GM19467 (cell line): Measurements from ENCODE around the gene PQBP1.
A peak's percentile ranks its signal among the peaks of the same experiment; 100 is the strongest.

Experiments used
- ATAC-seq: cut with Tn5 transposase; IDR thresholded peaks from one replicate; pipeline ENCODE4 v1.9.1; 2021; ENCODE audit warnings: mild to moderate bottlenecking, moderate library complexity; ENCODE audit not compliant: unreplicated experiment

Gene PQBP1

DNA sequence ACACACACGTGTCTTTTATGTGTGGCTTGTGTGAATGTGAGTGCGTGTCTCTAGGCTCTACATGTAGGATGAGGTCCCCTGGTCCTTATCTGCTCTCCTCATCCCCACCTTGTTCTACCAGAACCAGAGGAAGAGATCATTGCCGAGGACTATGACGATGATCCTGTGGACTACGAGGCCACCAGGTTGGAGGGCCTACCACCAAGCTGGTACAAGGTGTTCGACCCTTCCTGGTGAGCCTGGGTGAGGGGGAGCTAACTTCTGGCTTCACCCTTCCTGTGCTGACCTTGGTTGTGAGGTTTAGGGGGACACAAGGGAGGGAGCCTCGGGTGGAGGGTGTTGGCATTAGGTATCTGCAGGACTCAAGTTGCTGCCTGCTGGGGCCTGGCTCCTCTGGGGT lies 3.3 kb downstream of the PQBP1 start:
- no peak for ATAC-seq

GRCh38 chrX:48902135-48902534 lies 4.4 kb downstream of the PQBP1 start:
- no peak for ATAC-seq

DNA sequence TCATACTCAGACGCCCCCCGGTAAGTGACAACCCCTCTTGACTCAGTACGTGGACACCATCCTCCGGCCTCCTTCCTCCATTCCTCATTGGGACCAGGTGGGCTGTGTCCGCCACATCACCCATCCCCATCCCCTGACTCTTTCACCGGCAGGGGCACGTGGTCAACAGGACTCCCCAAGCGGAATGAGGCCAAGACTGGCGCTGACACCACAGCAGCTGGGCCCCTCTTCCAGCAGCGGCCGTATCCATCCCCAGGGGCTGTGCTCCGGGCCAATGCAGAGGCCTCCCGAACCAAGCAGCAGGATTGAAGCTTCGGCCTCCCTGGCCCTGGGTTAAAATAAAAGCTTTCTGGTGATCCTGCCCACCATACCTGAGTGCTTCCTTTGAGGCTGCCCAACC lies 5.0 kb downstream of the PQBP1 start:
- ATAC-seq = no peak

- no peak for ATAC-seq
These were observed 5.6 kb downstream of the PQBP1 start for GRCh38 chrX:48903290-48903689.

- ATAC-seq = no peak
These were observed 6.5 kb downstream of the PQBP1 start for GRCh38 chrX:48904180-48904579.

GRCh38 chrX:48904626-48905025 lies 6.9 kb downstream of the PQBP1 start:
- no peak for ATAC-seq

GRCh38 chrX:48905090-48905790 lies 7.5 kb downstream of the PQBP1 start:
- no peak for ATAC-seq

- no peak for ATAC-seq
These were observed 10.9 kb downstream of the PQBP1 start for GRCh38 chrX:48908600-48908999.

DNA sequence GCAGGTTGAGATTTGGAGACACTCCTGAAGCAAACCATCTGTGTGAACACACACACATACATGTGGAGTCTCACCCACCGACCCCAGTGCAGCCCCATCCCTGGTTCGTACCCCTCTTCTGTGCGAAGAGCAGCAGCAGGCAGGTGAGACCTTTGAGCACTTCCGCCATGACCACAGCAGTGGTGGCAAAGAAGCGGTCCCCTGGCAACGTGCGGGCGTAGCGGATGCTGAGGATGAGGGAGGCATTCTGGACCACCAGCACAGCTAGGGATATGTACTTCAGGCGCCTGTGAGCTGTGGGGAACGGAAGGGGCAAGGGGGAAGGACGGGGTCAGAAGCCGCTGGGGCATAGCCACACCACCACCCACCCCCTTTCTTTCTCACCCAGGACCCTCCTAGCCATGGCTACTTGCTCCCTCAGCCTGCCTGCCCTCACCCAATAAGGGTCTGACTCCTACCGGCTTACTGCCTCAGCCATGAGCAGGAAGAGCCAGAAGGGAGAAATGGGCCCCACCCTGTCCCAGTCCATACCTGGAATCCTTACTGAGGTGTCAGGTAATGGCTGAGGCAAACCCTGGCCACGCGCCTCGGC lies 12.1 kb downstream of the PQBP1 start:
- no peak for ATAC-seq

GRCh38 chrX:48910926-48911411 lies 13.2 kb downstream of the PQBP1 start:
- ATAC-seq = peak; percentile 15

DNA sequence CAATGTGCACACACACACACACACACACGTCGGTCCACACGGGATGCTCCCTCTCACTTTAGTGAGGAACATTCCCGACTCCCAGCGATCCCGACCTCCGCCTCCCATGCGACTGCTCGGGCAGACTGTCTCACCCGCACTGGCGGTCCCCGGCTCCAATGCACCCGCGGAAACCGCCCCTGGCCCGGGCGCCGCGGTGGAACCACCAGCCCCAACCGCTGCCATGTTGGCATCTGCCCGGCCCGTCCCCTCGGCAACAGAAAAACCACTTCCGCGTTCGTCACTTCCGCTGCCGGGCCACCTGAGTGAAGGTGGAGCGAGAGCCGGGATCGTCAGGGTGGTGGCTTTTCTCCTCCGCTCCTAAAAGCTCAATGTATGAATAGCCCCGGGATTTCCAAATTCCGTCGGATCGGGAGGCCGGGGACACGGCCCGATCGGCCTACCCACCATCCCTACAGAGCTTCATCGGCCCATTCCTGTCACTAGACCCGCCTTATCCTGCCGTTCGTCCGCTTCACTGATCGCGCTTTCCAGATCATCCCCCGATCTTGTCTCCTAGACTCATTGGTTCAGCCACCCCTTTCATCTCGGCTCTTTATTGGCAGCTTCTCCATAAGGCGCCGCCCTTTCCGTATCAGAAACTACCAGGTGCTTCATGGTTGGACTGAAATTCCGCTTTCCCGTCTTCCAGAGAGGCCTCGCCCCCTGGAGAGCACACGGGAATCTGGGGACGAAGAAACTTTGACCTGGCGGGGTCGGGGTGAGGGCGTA lies 13.9 kb downstream of the PQBP1 start, which contains the start of gene SLC35A2:
TSS of gene SLC35A2 (minus strand) at position 235 of the 771 bp plus-strand sequence. CDS start at position 225, 10 bp downstream.
- ATAC-seq = peak; percentile 45

GRCh38 chrX:48913605-48914366 lies 16.1 kb downstream of the PQBP1 start:
- ATAC-seq = no peak

DNA sequence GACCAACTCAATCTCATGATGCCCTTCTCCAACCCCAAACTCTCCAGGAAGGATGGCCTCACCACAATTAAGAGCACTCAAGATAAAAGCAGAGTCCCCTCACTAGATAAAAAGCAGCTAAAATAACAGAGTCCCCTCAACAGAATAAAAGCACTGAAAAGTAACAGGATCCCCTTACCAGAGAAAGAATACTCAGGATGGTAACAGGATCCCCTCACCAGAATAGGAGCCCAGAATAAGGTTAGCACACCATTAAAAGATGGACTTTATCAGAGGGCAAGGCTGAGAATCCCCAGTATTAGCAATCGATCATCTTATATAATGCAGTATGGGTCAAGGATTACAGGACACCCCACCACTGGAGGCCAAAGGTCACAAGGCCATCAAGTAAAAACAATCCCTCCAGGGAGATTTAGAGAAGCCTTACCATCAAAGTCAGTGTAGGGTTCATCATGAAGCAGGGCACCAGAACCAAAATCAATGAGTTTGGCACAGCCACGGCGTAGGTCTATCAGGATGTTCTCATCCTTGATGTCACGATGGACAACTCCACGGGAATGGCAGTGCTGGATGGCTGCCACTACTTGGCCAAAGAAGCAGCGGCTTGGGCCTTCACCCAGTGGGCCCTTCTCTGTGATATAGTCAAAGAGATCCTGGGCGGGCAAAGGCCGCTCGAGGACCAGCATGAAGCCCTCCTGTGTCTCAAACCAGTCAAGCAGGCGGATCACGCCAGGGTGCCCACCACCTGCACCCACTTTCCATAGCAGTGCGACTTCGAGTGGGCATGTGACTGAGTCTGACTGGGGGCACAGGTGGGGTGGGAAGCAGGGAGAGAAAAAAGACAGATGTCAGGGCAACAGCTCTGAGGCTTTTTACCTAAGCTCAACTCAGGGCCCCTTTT lies 17.1 kb downstream of the PQBP1 start:
- ATAC-seq = no peak

- ATAC-seq = peak; percentile 39
These were observed 19.6 kb downstream of the PQBP1 start for GRCh38 chrX:48917139-48918001.

DNA sequence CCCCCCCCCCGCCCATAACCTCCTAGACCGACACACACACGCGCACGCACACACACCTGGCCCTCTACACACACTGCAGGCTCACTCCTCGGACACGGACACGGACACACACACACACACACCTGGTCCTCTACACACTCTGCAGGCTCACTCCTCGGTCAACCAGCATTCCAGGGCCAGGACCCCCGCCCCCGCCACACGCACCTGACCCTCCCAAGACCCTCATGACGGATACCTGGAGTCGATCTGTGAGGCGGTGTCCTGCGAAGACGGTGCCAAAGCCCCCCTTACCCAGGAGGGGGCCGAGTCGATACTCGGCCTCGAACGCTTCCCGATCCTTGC lies 20.5 kb downstream of the PQBP1 start:
- no peak for ATAC-seq

DNA sequence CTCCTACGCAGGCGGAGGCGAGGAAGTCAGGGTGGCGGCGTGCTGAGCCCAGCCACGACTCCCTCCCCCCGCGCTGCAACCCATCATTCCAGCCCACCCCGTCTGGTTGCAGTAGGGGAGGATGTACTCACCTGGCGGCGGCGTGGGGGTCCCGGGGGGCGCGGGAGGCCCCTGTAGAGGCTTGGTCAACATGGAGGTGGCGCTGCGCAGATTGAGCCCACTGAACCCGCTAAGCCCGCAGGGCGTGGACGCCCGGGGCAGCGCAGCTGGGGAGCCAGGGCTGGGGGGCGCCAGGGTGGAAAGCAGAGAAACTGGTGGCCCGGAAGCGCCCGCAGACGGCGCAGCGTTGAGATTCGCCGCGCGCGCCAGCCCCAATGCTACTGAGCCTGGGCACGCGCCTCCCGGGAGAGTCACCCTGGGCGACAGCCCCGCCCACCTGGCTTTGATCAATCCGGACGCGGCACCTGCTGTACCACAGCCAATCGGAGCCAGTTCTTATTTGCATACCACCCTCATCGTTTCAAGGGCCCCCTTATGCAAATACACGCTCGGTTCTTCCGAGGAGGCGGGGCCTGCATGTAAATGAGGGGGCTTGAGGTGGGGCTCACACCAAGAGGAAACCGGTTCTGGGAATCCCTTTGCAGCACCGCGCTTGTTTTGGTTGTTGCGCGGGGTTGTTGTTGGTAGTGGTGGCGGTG lies 21.1 kb downstream of the PQBP1 start, which contains the start of gene PIM2:
TSS of gene PIM2 (minus strand) at position 382 of the 698 bp plus-strand sequence. CDS start at position 192, 190 bp downstream.
- ATAC-seq = peak; percentile 69

DNA sequence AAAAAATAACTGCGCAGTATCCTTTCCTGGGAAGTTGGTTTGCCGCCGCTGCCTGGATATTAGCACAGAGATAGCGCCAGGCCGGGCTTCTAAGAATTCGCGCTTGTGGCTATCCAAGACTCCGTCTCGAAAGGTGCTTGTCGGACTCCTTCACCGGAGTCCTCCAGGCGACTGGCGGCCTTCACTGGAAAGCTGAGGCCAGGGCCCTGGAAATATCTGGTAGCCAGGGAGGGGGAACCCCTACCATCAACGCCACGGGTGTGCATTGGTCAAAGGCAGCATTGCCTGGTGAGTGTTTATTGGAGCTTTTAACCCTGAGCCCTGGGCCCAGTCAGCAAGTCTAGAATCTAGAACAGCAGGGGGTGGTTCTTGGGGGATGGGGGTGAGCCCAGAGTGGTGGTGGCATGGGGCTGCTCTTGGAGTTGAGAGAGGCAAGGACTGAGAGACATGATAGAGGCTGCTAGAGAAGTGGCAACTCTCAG lies 21.7 kb downstream of the PQBP1 start:
- ATAC-seq = no peak
